GM23338 (cell line): ENCODE measurements around the gene GARIN3. TPM values are rescaled to one million over a fixed set of nuclear protein-coding genes. Genes with fewer than 3 reads are reported as not detected.

Source experiments
- ATAC-seq: fragments of 200-7000 bp; cut with Tn5 transposase; 3 replicates; pipeline ENCODE4 v1.9.1; 2020
- DNase-seq: peaks from one replicate; pipeline ENCODE4 v3.0.0-alpha.2; 2015; ENCODE audit warnings: low spot score
- H2AFZ ChIP-seq: fragments of 200-600 bp; sonication (generic); 2 replicates; pipeline ENCODE4 v1.8.0; 2016; ENCODE audit warnings: antibody characterized with exemption, mild to moderate bottlenecking, moderate library complexity
- H3F3A ChIP-seq: fragments of 200-600 bp; sonication (generic); replicated peaks from 2 replicates; pipeline ENCODE4 v1.8.0; 2017; ENCODE audit warnings: antibody characterized with exemption, mixed run types, low read depth
- H3K27ac ChIP-seq: fragments of 200-600 bp; sonication (generic); 2 replicates; pipeline ENCODE4 v1.6.1; 2016; ENCODE audit warnings: low read depth
- H3K27me3 ChIP-seq: fragments of 200-600 bp; sonication (generic); 2 replicates; pipeline ENCODE4 v1.8.0; 2016; ENCODE audit warnings: mild to moderate bottlenecking, mixed run types, moderate library complexity; ENCODE audit not compliant: insufficient read depth
- H3K36me3 ChIP-seq: fragments of 200-600 bp; sonication (generic); 2 replicates; pipeline ENCODE4 v1.8.0; 2016; ENCODE audit warnings: mild to moderate bottlenecking; ENCODE audit not compliant: insufficient read depth
- H3K4me1 ChIP-seq: fragments of 200-600 bp; sonication (generic); 2 replicates; pipeline ENCODE4 v1.8.0; 2016; ENCODE audit warnings: mild to moderate bottlenecking, moderate library complexity; ENCODE audit not compliant: insufficient read depth
- H3K4me2 ChIP-seq: fragments of 200-600 bp; sonication (generic); 2 replicates; pipeline ENCODE4 v1.7.1; 2017; ENCODE audit warnings: mixed run types
- H3K4me3 ChIP-seq: fragments of 200-600 bp; sonication (generic); 2 replicates; pipeline ENCODE4 v1.6.1; 2016; ENCODE audit warnings: mixed run types
- H3K79me2 ChIP-seq: fragments of 200-600 bp; sonication (generic); replicated peaks from 2 replicates; pipeline ENCODE4 v1.8.0; 2017; ENCODE audit warnings: mild to moderate bottlenecking; ENCODE audit not compliant: insufficient read depth
- H3K9me2 ChIP-seq: fragments of 200-600 bp; sonication (generic); 2 replicates; pipeline ENCODE4 v1.8.0; 2017; ENCODE audit not compliant: insufficient read depth
- H4K20me1 ChIP-seq: fragments of 200-600 bp; sonication (generic); replicated peaks from 2 replicates; pipeline ENCODE4 v1.8.0; 2017; ENCODE audit warnings: mild to moderate bottlenecking; ENCODE audit not compliant: insufficient read depth
- H3K27ac Mint-ChIP-seq: 2 replicates; pipeline ENCODE4 v1.8.0; 2020; ENCODE audit warnings: inconsistent platforms, mild to moderate bottlenecking, moderate library complexity, mixed read lengths
- H3K27me3 Mint-ChIP-seq: 3 replicates; pipeline ENCODE4 v1.8.0; 2022; ENCODE audit warnings: low read depth, mild to moderate bottlenecking, moderate library complexity, mixed read lengths, inconsistent platforms; ENCODE audit not compliant: insufficient read depth, poor library complexity
- H3K36me3 Mint-ChIP-seq: 3 replicates; pipeline ENCODE4 v1.8.0; 2021; ENCODE audit warnings: low read depth, mild to moderate bottlenecking, inconsistent platforms, moderate library complexity, mixed read lengths
- H3K4me1 Mint-ChIP-seq: 3 replicates; pipeline ENCODE4 v1.8.0; 2020; ENCODE audit warnings: mild to moderate bottlenecking, inconsistent platforms, mixed read lengths
- H3K4me3 Mint-ChIP-seq: 3 replicates; pipeline ENCODE4 v1.8.0; 2021; ENCODE audit warnings: moderate library complexity, mild to moderate bottlenecking, inconsistent platforms, mixed read lengths
- H3K9me3 Mint-ChIP-seq: 3 replicates; pipeline ENCODE4 v1.8.0; 2020; ENCODE audit warnings: moderate library complexity, mild to moderate bottlenecking, inconsistent platforms, mixed read lengths
- CREB1 ChIP-seq: fragments of 250-450 bp; sonication (Bioruptor Pico); IDR thresholded peaks from 2 replicates; pipeline ENCODE4 v1.5.0; 2020; ENCODE audit warnings: low read depth, mild to moderate bottlenecking, moderate library complexity
- CTCF ChIP-seq, 2 experiments: fragments of 200-600 bp in 1 of 2; sonication (generic) in 1 of 2; conservative IDR thresholded peaks; 2 replicates each; pipeline versions ENCODE4 v1.5.1 to v1.6.1; 2016 to 2017; ENCODE audit warnings: antibody characterized with exemption in 2 of 2, low read depth in 2 of 2, mild to moderate bottlenecking in 2 of 2, moderate library complexity in 1 of 2
- ETS1 ChIP-seq: IDR thresholded peaks from 2 replicates; pipeline ENCODE4 v1.6.1; 2016; ENCODE audit warnings: antibody characterized with exemption
- EZH2 ChIP-seq: fragments of 200-600 bp; sonication (generic); IDR thresholded peaks from one replicate; pipeline ENCODE4 v1.8.0; 2017; ENCODE audit warnings: antibody characterized with exemption, mild to moderate bottlenecking, low read depth; ENCODE audit not compliant: unreplicated experiment
- EZH2phosphoT487 ChIP-seq: fragments of 200-600 bp; sonication (generic); IDR thresholded peaks from one replicate; pipeline ENCODE4 v1.8.1; 2018; ENCODE audit warnings: antibody characterized with exemption; ENCODE audit not compliant: unreplicated experiment
- JUNB ChIP-seq: IDR thresholded peaks from one replicate; pipeline ENCODE4 v1.6.1; 2016; ENCODE audit warnings: antibody characterized with exemption; ENCODE audit not compliant: unreplicated experiment
- NANOG ChIP-seq: IDR thresholded peaks from 2 replicates; pipeline ENCODE4 v1.6.1; 2016; ENCODE audit warnings: antibody characterized with exemption, borderline replicate concordance
- POLR2AphosphoS5 ChIP-seq: IDR thresholded peaks from 2 replicates; pipeline ENCODE4 v1.6.1; 2016; ENCODE audit warnings: antibody characterized with exemption, low read depth
- REST ChIP-seq: IDR thresholded peaks from one replicate; pipeline ENCODE4 v1.6.1; 2018; ENCODE audit warnings: antibody characterized with exemption; ENCODE audit not compliant: unreplicated experiment
- STAT1 ChIP-seq: IDR thresholded peaks from one replicate; pipeline ENCODE4 v1.6.1; 2016; ENCODE audit warnings: antibody characterized with exemption; ENCODE audit not compliant: unreplicated experiment
- ZNF114 ChIP-seq: fragments of 250-450 bp; sonication (Bioruptor Pico); IDR thresholded peaks from 2 replicates; pipeline ENCODE4 v1.5.0; 2020; ENCODE audit warnings: mild to moderate bottlenecking, moderate library complexity
- ZNF331 ChIP-seq: fragments of 250-450 bp; sonication (Bioruptor Pico); IDR thresholded peaks from 2 replicates; pipeline ENCODE4 v1.5.0; 2020; ENCODE audit warnings: low read depth, mild to moderate bottlenecking, moderate library complexity
- ZNF462 ChIP-seq: fragments of 250-450 bp; sonication (Bioruptor Pico); IDR thresholded peaks from 2 replicates; pipeline ENCODE4 v1.5.0; 2020; ENCODE audit warnings: mild to moderate bottlenecking, moderate library complexity
- polyA plus RNA-seq: library from polyadenylated mRNA; unstranded; fragments of >200 nt; fragmentation: Nextera tagmentation; extraction: Ambion mirVana; gene quantifications from 2 replicates; pipeline ENCODE4 v1.2.1, GENCODE V29; 2016
- total RNA-seq: library from RNA; depleted of rRNA; stranded (reverse); fragments of >200 nt; shearing (Covaris generic); gene quantifications from 2 replicates; pipeline ENCODE4 v1.2.3, GENCODE V29; 2014

Gene GARIN3
- total and polyA plus RNA-seq, 2 experiments from 2014 or later: not detected

GRCh38 chr5:157188270-157188669, 22.2 kb upstream of the GARIN3 start:
- no peak overlapping the region for H3K4me3 Mint-ChIP-seq
- TF ChIP-seq CTCF (conservative IDR thresholded peaks at IDR 0.05; ENCODE audit: low read depth in 2 of 2): no peak
- TF ChIP-seq JUNB: no peak
- TF ChIP-seq ZNF462 (CRISPR knock-in tag): no peak
- TF ChIP-seq ETS1: no peak
- TF ChIP-seq EZH2: no peak
- no peak for TF ChIP-seq EZH2phosphoT487
- no peak for TF ChIP-seq ZNF114 (CRISPR knock-in tag)
- TF ChIP-seq STAT1: no peak
- no peak for TF ChIP-seq NANOG
- no peak for TF ChIP-seq REST
- TF ChIP-seq ZNF331 (CRISPR knock-in tag): no peak
- no peak for TF ChIP-seq POLR2AphosphoS5
- no peak for TF ChIP-seq CREB1 (CRISPR knock-in tag)
- peaks cover 6% of the 10 kb centered on the region for H3K27me3 Mint-ChIP-seq
- no peaks in the 10 kb centered on the region for H3K36me3 ChIP-seq
- H3K27me3 ChIP-seq: peaks cover 19% of the 10 kb centered on the region; the same call in 1 of the 2 replicates
- no peak overlapping the region for H3K4me2 ChIP-seq
- H3K27ac Mint-ChIP-seq: no peak overlapping the region
- H3K9me3 Mint-ChIP-seq: no peaks in the 10 kb centered on the region
- no peaks in the 10 kb centered on the region for H3F3A ChIP-seq
- no peaks in the 10 kb centered on the region for H3K36me3 Mint-ChIP-seq
- H3K4me3 ChIP-seq: no peak overlapping the region
- H2AFZ ChIP-seq: no peak overlapping the region
- DNase-seq (no peak), ATAC-seq (no peak)
- no peaks in the 10 kb centered on the region for H3K79me2 ChIP-seq
- no peaks in the 10 kb centered on the region for H4K20me1 ChIP-seq
- H3K9me2 ChIP-seq: 0 out of 2 replicates have a peak, but pooled peaks cover 4% of the 10 kb centered on the region
- H3K27ac ChIP-seq: no peak overlapping the region
- no peaks in the 10 kb centered on the region; the same call in 2 of the 3 replicates for H3K4me1 Mint-ChIP-seq
- no peaks in the 10 kb centered on the region for H3K4me1 ChIP-seq
